ENCODE results near the gene BRD7.

GRCh38 chr16:50297301-50298074, 71.3 kb downstream of the BRD7 start:
- TF ChIP-seq ZBTB17 (tag by site-specific recombination; IDR thresholded peaks at IDR 0.05) (no peak), PRDM6 (tag by site-specific recombination; IDR thresholded peaks at IDR 0.05) (no peak), GLI2 (tag by site-specific recombination; IDR thresholded peaks at IDR 0.05; ENCODE audit: borderline replicate concordance, low read depth) (no peak), ZNF785 (tag by site-specific recombination; IDR thresholded peaks at IDR 0.05) (no peak), TSHZ1 (tag by site-specific recombination; IDR thresholded peaks at IDR 0.05; ENCODE audit: borderline replicate concordance) (no peak), ZBTB1 (tag by site-specific recombination; IDR thresholded peaks at IDR 0.05) (no peak), REST (tag by site-specific recombination; IDR thresholded peaks at IDR 0.05) (no peak), CTCF (tag by site-specific recombination; IDR thresholded peaks at IDR 0.05) (no peak), PATZ1 (tag by site-specific recombination; IDR thresholded peaks at IDR 0.05) (no peak), ZBTB11 (tag by site-specific recombination; conservative IDR thresholded peaks at IDR 0.05; ENCODE audit: low read depth) (no peak), ZNF629 (tag by site-specific recombination; IDR thresholded peaks at IDR 0.05) (no peak), ZNF513 (tag by site-specific recombination; IDR thresholded peaks at IDR 0.05) (no peak), ZNF155 (tag by site-specific recombination; IDR thresholded peaks at IDR 0.05) (no peak)

All from HEK293 (cell line).